WTC11 (cell line): ENCODE results near the gene ABI2. TPM values are rescaled to one million over a fixed set of nuclear protein-coding genes. Genes with fewer than 3 reads are reported as not detected.
"Not testable (repeated sequence)": the region's sequence is repeated elsewhere in the genome, so short reads cannot be mapped to it uniquely, and the experiment has no call there.

Source experiments
- ATAC-seq: fragments of 200-7000 bp; cut with Tn5 transposase; 2 replicates; pipeline ENCODE4 v1.10.0; 2021; ENCODE audit warnings: mild to moderate bottlenecking, moderate library complexity
- CTCF ChIA-PET: fragments of 300-600 bp; sonication (Branson Sonifier 250); formaldehyde crosslinking; loops from one replicate; lab custom pipeline; 2021; ENCODE audit warnings: antibody characterized with exemption; lab: Charles Lee
- POLR2A ChIA-PET: fragments of 350-600 bp; sonication (Branson Sonifier 250); formaldehyde crosslinking; loops from one replicate; lab custom pipeline; 2021; ENCODE audit warnings: antibody characterized with exemption; lab: Charles Lee
- DNase-seq: peaks from one replicate; pipeline ENCODE4 v3.0.0; 2021; ENCODE audit warnings: low spot score
- H3K27ac Mint-ChIP-seq: 2 replicates; pipeline ENCODE4 v1.8.0; 2021; ENCODE audit warnings: mixed read lengths
- H3K27me3 Mint-ChIP-seq: 2 replicates; pipeline ENCODE4 v1.8.0; 2021; ENCODE audit warnings: low read depth, mild to moderate bottlenecking, moderate library complexity, mixed read lengths
- H3K36me3 Mint-ChIP-seq: 2 replicates; pipeline ENCODE4 v1.8.0; 2021; ENCODE audit warnings: mixed read lengths
- H3K4me1 Mint-ChIP-seq: 2 replicates; pipeline ENCODE4 v1.8.0; 2022; ENCODE audit warnings: mixed read lengths
- H3K4me3 Mint-ChIP-seq: 2 replicates; pipeline ENCODE4 v1.8.0; 2021; ENCODE audit warnings: mild to moderate bottlenecking, moderate library complexity, mixed read lengths
- H3K9me3 Mint-ChIP-seq: 2 replicates; pipeline ENCODE4 v1.8.0; 2021; ENCODE audit warnings: mixed read lengths
- CBFB ChIP-seq: sonication (generic); formaldehyde crosslinking; IDR thresholded peaks from 2 replicates; pipeline ENCODE4 v1.8.1; 2022; ENCODE audit warnings: mild to moderate bottlenecking, low read depth, missing genetic modification reagents
- CREM ChIP-seq: sonication (generic); formaldehyde crosslinking; IDR thresholded peaks from 2 replicates; pipeline ENCODE4 v1.8.1; 2022; ENCODE audit warnings: mild to moderate bottlenecking, missing genetic modification reagents, moderate library complexity
- FOXP1 ChIP-seq: sonication (generic); formaldehyde crosslinking; IDR thresholded peaks from 2 replicates; pipeline ENCODE4 v1.8.0; 2022; ENCODE audit warnings: missing genetic modification reagents, mild to moderate bottlenecking, moderate library complexity, borderline replicate concordance
- JAZF1 ChIP-seq: fragments of 250-450 bp; sonication (Bioruptor Pico); IDR thresholded peaks from 2 replicates; pipeline ENCODE4 v1.9.0; 2021; ENCODE audit warnings: moderate library complexity, mild to moderate bottlenecking, inconsistent platforms
- JUN ChIP-seq: sonication (generic); formaldehyde crosslinking; IDR thresholded peaks from 2 replicates; pipeline ENCODE4 v1.8.0; 2023; ENCODE audit warnings: mild to moderate bottlenecking, missing genetic modification reagents
- NFE2L1 ChIP-seq: sonication (generic); formaldehyde crosslinking; IDR thresholded peaks from 2 replicates; pipeline ENCODE4 v1.8.1; 2023; ENCODE audit warnings: missing genetic modification reagents
- NR2C2 ChIP-seq: sonication (generic); formaldehyde crosslinking; IDR thresholded peaks from 2 replicates; pipeline ENCODE4 v1.8.0; 2022; ENCODE audit warnings: mild to moderate bottlenecking, missing genetic modification reagents
- PRRX2 ChIP-seq: fragments of 250-450 bp; sonication (Bioruptor Pico); IDR thresholded peaks from 2 replicates; pipeline ENCODE4 v1.8.0; 2021; ENCODE audit warnings: mild to moderate bottlenecking
- RELA ChIP-seq: sonication (generic); formaldehyde crosslinking; IDR thresholded peaks from 2 replicates; pipeline ENCODE4 v1.8.1; 2022; ENCODE audit warnings: missing genetic modification reagents, mild to moderate bottlenecking, borderline replicate concordance
- SMAD3 ChIP-seq: sonication (generic); formaldehyde crosslinking; IDR thresholded peaks from 2 replicates; pipeline ENCODE4 v1.8.0; 2022; ENCODE audit warnings: missing genetic modification reagents, mild to moderate bottlenecking, borderline replicate concordance
- TP53 ChIP-seq: sonication (generic); formaldehyde crosslinking; IDR thresholded peaks from 2 replicates; pipeline ENCODE4 v1.8.1; 2023; ENCODE audit warnings: mild to moderate bottlenecking, missing genetic modification reagents
- ZBTB21 ChIP-seq: sonication (generic); formaldehyde crosslinking; IDR thresholded peaks from 2 replicates; pipeline ENCODE4 v1.8.1; 2023; ENCODE audit warnings: mild to moderate bottlenecking, missing genetic modification reagents, borderline replicate concordance
- ZNF396 ChIP-seq: fragments of 250-450 bp; sonication (Bioruptor Pico); IDR thresholded peaks from 2 replicates; pipeline ENCODE4 v1.8.0; 2021; ENCODE audit warnings: mild to moderate bottlenecking, moderate library complexity, borderline replicate concordance
- ZNF671 ChIP-seq: fragments of 250-450 bp; sonication (Bioruptor Pico); IDR thresholded peaks from 2 replicates; pipeline ENCODE4 v1.8.0; 2021; ENCODE audit warnings: mild to moderate bottlenecking
- total RNA-seq: library from RNA; stranded (reverse); gene quantifications from 3 replicates; pipeline ENCODE4 v1.2.3, GENCODE V29; 2021
- TF ChIP-seq, protein P1 (sequence below): sonication (generic); formaldehyde crosslinking; IDR thresholded peaks from 2 replicates; pipeline ENCODE4 v1.8.0; 2022; ENCODE audit warnings: mild to moderate bottlenecking, missing genetic modification reagents
- TF ChIP-seq, protein P2 (sequence below): sonication (generic); formaldehyde crosslinking; IDR thresholded peaks from 2 replicates; pipeline ENCODE4 v1.8.1; 2022; ENCODE audit warnings: mild to moderate bottlenecking, missing genetic modification reagents, moderate library complexity, borderline replicate concordance
- TF ChIP-seq, protein P3 (sequence below): fragments of 250-450 bp; sonication (Bioruptor Pico); IDR thresholded peaks from 2 replicates; pipeline ENCODE4 v1.9.0; 2021; ENCODE audit warnings: moderate library complexity, mild to moderate bottlenecking, inconsistent platforms, borderline replicate concordance
- TF ChIP-seq, protein P4 (sequence below): sonication (generic); formaldehyde crosslinking; IDR thresholded peaks from 2 replicates; pipeline ENCODE4 v1.8.0; 2022; ENCODE audit warnings: missing genetic modification reagents
- TF ChIP-seq, protein P5 (sequence below): sonication (generic); formaldehyde crosslinking; IDR thresholded peaks from 2 replicates; pipeline ENCODE4 v1.8.1; 2023; ENCODE audit warnings: mild to moderate bottlenecking, missing genetic modification reagents
- TF ChIP-seq, protein P6 (sequence below): sonication (generic); formaldehyde crosslinking; IDR thresholded peaks from 2 replicates; pipeline ENCODE4 v1.8.1; 2023; ENCODE audit warnings: mild to moderate bottlenecking, missing genetic modification reagents, moderate library complexity

Gene ABI2
- total RNA-seq, 1 experiment from 2014 or later, result 121 TPM

DNA sequence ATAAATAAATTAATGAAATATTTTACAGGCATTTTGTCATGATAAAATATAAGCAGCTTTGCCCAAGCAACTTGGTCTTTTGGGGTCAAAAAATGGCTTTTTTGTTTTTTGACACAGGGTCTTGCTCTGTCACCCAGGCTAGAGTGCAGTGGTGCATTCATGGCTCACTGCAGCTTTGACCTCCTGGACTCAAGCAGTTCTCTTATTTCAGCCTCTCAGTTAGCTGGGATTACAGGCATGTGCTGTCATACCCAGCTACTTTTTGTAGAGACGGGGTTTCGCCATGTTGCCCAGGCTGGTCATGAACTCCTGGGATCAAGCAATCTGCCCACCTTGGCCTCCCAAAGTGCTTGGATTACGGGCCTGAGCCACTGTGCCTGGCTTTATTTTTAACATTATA, 51.0 kb downstream of the ABI2 start (continued):
- TF ChIP-seq CBFB, result no peak

DNA sequence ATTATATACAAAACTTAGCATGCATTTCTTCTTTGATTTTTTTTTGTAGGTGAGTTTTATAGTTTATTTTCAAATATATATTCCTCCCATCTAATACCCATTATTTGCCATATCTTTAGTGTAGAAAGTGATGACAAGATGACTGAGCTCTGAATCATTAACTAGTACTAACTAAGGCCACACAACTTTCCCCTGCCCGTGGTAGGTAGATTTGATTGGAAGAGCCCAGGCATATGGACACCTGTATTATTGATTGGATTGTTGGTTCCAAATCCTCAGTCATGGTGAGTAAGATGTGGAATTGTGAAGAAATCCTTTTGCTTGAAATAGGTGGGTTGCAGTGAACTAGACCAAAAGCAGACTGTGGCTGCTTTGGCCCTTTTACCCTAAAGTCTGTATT, 54.8 kb downstream of the ABI2 start:
- Mint-ChIP-seq H3K27ac (0 out of 2 replicates have a peak overlapping the region, but pooled peaks have one; percentile 2), H3K4me3 (no peak overlapping the region), H3K27me3 (no peaks in the 10 kb centered on the region), H3K9me3 (no peaks in the 10 kb centered on the region), H3K36me3 (peaks cover 14% of the 10 kb centered on the region), H3K4me1 (no peaks in the 10 kb centered on the region; the same call in 1 of the 2 replicates)
- CTCF ChIA-PET, result interaction anchor here (0.6 kb wide), 1 partner anchor 122 kb away, joined by 3 read pairs; no protein-coding TSS in a partner anchor
- DNase-seq (no peak), ATAC-seq (no peak)
- POLR2A ChIA-PET, result no interaction called here
- TF ChIP-seq CREM (CRISPR knock-in tag) (no peak), PRRX2 (no peak), FOXP1 (CRISPR knock-in tag) (no peak), ZNF396 (CRISPR knock-in tag) (no peak), SMAD3 (no peak), RELA (CRISPR knock-in tag) (no peak), TP53 (CRISPR knock-in tag) (no peak), NR2C2 (no peak), JUN (no peak), JAZF1 (CRISPR knock-in tag) (no peak), ZNF671 (CRISPR knock-in tag) (no peak), NFE2L1 (CRISPR knock-in tag) (no peak), ZBTB21 (CRISPR knock-in tag) (no peak)
- TF ChIP-seq, protein P1, sequence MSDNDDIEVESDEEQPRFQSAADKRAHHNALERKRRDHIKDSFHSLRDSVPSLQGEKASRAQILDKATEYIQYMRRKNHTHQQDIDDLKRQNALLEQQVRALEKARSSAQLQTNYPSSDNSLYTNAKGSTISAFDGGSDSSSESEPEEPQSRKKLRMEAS, result no peak
- TF ChIP-seq, protein P2, sequence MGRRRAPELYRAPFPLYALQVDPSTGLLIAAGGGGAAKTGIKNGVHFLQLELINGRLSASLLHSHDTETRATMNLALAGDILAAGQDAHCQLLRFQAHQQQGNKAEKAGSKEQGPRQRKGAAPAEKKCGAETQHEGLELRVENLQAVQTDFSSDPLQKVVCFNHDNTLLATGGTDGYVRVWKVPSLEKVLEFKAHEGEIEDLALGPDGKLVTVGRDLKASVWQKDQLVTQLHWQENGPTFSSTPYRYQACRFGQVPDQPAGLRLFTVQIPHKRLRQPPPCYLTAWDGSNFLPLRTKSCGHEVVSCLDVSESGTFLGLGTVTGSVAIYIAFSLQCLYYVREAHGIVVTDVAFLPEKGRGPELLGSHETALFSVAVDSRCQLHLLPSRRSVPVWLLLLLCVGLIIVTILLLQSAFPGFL (CRISPR knock-in tag), result no peak
- TF ChIP-seq, protein P3, sequence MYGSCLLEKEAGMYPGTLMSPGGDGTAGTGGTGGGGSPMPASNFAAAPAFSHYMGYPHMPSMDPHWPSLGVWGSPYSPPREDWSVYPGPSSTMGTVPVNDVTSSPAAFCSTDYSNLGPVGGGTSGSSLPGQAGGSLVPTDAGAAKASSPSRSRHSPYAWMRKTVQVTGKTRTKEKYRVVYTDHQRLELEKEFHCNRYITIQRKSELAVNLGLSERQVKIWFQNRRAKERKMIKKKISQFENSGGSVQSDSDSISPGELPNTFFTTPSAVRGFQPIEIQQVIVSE, result no peak
- TF ChIP-seq, protein P4, sequence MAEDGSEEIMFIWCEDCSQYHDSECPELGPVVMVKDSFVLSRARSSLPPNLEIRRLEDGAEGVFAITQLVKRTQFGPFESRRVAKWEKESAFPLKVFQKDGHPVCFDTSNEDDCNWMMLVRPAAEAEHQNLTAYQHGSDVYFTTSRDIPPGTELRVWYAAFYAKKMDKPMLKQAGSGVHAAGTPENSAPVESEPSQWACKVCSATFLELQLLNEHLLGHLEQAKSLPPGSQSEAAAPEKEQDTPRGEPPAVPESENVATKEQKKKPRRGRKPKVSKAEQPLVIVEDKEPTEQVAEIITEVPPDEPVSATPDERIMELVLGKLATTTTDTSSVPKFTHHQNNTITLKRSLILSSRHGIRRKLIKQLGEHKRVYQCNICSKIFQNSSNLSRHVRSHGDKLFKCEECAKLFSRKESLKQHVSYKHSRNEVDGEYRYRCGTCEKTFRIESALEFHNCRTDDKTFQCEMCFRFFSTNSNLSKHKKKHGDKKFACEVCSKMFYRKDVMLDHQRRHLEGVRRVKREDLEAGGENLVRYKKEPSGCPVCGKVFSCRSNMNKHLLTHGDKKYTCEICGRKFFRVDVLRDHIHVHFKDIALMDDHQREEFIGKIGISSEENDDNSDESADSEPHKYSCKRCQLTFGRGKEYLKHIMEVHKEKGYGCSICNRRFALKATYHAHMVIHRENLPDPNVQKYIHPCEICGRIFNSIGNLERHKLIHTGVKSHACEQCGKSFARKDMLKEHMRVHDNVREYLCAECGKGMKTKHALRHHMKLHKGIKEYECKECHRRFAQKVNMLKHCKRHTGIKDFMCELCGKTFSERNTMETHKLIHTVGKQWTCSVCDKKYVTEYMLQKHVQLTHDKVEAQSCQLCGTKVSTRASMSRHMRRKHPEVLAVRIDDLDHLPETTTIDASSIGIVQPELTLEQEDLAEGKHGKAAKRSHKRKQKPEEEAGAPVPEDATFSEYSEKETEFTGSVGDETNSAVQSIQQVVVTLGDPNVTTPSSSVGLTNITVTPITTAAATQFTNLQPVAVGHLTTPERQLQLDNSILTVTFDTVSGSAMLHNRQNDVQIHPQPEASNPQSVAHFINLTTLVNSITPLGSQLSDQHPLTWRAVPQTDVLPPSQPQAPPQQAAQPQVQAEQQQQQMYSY (CRISPR knock-in tag), result no peak
- TF ChIP-seq, protein P5, sequence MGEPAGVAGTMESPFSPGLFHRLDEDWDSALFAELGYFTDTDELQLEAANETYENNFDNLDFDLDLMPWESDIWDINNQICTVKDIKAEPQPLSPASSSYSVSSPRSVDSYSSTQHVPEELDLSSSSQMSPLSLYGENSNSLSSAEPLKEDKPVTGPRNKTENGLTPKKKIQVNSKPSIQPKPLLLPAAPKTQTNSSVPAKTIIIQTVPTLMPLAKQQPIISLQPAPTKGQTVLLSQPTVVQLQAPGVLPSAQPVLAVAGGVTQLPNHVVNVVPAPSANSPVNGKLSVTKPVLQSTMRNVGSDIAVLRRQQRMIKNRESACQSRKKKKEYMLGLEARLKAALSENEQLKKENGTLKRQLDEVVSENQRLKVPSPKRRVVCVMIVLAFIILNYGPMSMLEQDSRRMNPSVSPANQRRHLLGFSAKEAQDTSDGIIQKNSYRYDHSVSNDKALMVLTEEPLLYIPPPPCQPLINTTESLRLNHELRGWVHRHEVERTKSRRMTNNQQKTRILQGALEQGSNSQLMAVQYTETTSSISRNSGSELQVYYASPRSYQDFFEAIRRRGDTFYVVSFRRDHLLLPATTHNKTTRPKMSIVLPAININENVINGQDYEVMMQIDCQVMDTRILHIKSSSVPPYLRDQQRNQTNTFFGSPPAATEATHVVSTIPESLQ (CRISPR knock-in tag), result no peak
- TF ChIP-seq, protein P6, sequence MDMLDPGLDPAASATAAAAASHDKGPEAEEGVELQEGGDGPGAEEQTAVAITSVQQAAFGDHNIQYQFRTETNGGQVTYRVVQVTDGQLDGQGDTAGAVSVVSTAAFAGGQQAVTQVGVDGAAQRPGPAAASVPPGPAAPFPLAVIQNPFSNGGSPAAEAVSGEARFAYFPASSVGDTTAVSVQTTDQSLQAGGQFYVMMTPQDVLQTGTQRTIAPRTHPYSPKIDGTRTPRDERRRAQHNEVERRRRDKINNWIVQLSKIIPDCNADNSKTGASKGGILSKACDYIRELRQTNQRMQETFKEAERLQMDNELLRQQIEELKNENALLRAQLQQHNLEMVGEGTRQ, result no peak

DNA sequence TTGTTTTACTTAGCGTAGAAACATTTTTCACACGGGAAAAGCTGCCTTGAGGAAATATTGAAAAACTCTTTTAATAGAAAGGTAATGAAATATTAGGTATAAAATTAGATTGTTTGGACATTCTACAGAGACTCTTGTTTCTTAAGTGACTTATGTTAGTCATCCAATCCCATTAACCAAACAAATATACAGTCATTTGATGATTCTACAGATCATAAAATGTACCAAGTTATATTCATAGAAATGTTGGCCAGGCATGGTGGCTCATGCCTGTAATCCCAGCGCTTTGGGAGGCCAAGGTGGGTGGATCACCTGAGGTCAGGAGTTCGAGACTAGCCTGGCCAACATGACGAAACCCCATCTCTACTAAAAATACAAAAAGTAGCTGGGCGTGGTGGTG, 60.0 kb downstream of the ABI2 start:
- H3K4me3 Mint-ChIP-seq, H3K27ac Mint-ChIP-seq, H3K27me3 Mint-ChIP-seq, H3K4me1 Mint-ChIP-seq, H3K9me3 Mint-ChIP-seq, CTCF ChIA-PET, POLR2A ChIA-PET, ATAC-seq, DNase-seq: not testable (repeated sequence)
- peaks cover 24% of the 10 kb centered on the region for H3K36me3 Mint-ChIP-seq
